Prostate gland (tissue), 2 donors: ENCODE measurements around the gene PTPRH.

Experiments used
- CTCF ChIP-seq, 4 experiments: fragments of 200-600 bp in 2 of 4; fragments of 450-650 bp in 2 of 4; sonication (generic) in 2 of 4; IDR thresholded peaks; 1 replicate in 3 of 4; 2 replicates in 1 of 4; pipeline ENCODE4 v1.5.1; 2016 to 2019; ENCODE audit warnings: antibody characterized with exemption in 4 of 4, mild to moderate bottlenecking in 2 of 4, moderate library complexity in 2 of 4
- POLR2A ChIP-seq: fragments of 450-650 bp; IDR thresholded peaks from one replicate; pipeline ENCODE4 v1.6.1; 2016; ENCODE audit warnings: antibody characterized with exemption, mild to moderate bottlenecking
- POLR2AphosphoS5 ChIP-seq: sonication (generic); formaldehyde crosslinking; IDR thresholded peaks from one replicate; pipeline ENCODE4 v1.6.1; 2017; ENCODE audit warnings: antibody characterized with exemption

- TF ChIP-seq CTCF (IDR thresholded peaks at IDR 0.05) (no peak), POLR2A (no peak), POLR2AphosphoS5 (no peak)
Observed at GRCh38 chr19:55197528-55197927, 11.8 kb downstream of the PTPRH start.
